NCI-H2196 treated with DMSO at 0.1 percent for 48 hours (cell line): ENCODE measurements around the gene STAG1.
"Not testable (repeated sequence)": the region's sequence is repeated elsewhere in the genome, so short reads cannot be mapped to it uniquely, and the experiment has no call there.

ENCODE experiments used
- DNase-seq: peaks from one replicate; lab custom pipeline; 2025; ENCODE audit not compliant: unreplicated experiment; lab: John Stamatoyannopoulos, UW

STAG1 gene

DNA sequence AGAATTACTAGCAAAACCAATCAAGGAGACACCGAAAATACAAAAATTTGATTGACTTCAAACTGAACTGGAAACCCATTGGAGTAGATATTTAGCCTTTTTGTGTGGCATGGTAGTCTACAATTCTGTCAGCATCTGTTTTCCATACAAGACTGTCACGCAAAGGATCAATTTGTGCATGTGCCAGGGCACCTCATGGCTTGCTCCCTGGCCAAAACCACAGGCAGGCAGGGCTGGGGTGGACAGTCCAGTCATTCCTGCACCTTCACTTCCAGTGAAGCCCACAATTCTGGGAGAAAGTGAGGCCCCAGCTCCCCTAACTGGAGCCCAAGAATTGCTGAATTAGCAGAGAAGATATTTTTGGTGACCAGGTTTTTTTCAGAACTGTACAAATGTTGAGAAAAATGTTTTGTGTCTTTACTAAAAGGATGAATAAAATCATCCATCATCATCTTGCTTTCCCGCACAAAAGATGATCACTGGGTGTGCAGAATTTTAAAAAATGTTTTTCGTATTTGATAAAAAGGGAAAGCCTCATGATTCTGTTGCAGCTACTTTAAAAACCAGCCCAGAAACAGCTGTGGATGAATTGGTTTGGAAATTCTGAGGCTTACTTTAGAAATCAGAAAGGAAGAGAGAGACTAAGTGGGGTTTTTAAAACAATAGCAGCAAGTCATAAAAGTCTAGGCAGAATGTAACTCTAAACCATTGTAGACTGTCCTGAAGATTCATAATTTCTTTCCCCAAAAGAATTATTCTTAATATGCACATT is 415.7 kb downstream of the STAG1 start:
- DNase-seq: no peak

DNA sequence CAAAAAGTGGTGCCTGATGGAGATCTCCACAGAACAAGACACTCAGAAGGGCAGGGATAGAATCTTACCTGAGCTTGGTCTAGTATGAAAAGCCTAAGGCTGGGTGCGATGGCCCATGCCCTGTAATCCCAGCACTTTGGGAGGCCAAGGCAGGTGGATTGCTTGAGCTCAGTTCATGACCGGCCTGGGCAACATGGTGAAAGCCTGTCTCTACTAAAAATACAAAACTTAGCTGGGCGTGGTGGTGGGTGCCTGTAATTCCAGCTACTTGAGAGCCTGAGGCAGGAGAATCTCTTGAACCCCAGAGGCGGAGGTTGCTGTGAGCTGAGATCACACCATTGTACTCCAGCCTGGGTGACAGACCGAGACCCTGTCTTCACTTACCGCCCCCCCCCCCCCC is 417.5 kb downstream of the STAG1 start:
- DNase-seq: not testable (repeated sequence)

DNA sequence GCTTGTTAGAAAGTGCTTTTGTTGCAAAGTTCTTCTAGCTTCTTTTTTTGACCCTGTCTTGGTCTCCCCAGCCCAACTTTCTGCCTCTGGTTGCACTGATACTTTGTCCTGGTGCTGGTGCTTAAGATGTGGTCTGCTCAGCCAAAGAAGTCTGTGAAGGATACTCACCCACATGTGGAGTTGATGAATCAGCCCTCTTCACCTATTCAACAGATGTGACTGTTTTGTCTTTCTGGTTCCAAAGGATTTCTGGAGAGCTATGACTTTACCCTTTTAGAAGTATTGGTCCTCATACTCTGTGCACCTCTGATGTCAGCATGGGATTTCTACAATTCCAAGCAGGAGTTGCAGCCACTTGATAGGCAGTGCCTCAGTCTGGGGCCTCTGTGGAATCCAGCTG is 418.0 kb downstream of the STAG1 start:
- DNase-seq: no peak

DNA sequence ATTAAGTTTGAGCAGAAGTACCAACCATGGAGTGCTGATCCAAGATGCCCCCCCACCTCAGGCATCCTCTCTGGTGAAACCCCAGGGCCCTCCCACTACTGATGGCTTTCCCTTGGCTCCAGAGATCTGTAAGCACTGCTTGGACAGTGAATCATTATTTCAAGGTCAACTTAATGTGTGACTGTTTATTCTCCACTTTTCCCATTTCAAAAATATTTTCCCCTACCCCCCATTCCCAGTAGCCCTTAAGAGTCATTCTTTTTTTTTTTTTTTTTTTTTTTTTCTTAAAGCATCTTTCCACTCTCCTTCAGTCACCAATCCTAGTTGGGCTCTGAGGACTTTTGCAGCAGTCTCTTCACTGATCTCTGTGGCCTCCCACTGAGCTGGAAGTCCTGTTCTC is 419.4 kb downstream of the STAG1 start:
- no peak for DNase-seq

DNA sequence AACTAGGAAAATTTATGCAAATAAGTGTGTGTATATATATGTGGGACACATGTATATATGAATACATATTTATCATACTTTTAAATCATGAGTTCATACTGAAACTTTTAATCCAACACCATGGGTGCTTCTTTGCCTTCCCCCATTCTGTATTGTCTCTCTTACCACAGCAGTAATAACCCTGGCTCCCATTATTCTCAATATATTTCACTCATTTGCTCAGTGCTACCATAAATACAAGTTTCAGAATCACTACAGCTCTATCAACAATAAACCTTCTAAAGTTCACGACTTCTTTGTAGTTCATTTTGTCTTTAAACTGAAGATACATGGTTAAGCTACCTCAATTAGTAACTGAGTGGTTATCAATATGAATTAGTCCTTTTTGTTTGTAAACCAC is 419.9 kb downstream of the STAG1 start:
- DNase-seq: no peak

DNA sequence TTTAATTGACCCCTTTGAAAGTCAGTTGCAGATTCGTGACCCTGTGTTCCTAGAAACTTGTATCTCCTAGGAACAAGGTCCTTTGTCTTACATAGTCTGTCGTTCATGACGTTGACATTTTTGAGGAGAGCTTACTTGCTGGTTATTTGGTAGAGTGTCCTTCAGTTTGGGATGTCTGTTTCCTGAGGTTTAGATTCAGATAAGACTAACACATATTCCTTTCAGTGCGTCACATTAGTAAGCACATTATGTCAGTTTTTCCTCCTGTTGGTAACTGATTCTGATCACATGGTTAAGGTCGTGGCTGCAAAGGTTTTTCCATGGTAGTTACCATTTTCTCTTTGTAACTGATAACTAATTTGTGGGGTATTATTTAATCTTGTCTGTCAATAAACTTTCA is 421.3 kb downstream of the STAG1 start:
- no peak for DNase-seq

DNA sequence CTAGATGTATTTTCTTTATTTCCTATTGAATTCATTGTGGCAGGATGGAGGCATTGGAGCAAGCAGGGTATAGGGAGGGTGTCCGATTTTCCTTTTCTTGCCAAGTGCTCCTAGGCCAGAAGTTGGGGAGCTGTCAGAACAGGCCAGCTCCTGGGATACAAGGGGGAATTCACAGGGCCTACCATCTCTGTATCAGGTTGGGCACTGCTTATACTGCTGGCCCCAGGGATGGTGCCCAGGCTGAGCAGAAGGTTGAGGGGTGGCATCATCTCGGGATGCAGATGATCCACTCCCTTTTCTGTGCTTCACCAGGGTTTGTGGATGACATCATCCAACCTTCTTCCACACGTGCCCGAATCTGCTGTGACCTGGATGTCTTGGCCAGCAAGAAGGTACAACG is 422.6 kb downstream of the STAG1 start:
- no peak for DNase-seq

DNA sequence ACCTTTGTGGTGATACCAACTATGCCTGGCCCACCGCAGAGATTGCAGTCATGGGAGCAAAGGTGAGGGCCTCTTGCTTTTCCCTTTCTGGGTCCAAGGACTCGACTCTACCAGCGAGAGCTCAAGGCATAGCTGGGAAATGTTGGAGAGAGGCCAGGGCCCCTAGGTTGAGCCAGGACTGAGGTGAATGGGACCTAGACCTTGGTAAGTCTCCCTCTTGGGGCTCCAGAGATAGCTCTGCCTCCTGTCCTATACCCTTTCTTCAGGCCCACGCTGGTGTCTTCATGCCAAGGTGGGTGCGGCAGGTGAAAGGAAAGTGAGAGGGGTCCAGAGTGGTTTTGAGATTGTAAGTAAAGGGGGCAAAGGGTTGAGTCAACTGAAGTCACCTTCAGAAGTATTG is 424.5 kb downstream of the STAG1 start:
- no peak for DNase-seq

DNA sequence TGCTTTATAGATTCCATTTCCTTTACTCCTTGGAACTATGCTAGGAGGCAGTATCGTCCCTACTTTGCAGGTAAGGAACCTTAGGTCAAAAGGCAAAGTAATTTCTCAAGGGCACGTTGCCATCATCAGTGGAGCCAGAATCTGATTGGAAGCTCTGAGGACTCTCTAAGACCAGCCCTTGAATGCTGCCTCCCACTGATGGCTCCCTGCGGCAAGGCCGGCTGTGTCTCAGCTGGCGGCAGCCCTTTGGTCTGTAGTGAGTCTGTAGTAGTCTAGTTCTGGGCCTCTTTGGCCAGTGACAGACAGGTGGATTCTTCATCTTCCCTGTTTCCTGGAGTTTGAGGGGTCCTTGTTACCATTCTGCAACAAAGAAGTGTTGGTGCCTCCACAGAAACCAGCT is 425.9 kb downstream of the STAG1 start:
- DNase-seq: no peak

DNA sequence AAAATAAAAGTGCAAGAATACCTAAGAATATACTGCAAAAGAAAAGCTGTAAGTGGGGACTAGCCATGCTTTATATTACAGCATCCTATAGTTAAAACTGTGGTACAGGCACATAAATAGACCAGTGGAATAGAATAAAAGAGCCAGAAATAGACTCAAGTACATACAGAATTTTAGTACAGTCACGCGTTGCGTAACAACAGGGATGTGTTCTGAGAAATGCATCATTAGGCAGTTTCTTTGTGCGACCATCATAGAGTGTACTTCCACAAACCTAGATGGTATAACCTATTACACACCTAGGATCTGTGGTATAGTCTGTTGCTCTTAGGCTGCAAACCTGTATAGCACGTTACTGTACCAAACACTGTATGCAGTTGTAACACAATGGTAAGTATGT is 440.2 kb downstream of the STAG1 start:
- no peak for DNase-seq

DNA sequence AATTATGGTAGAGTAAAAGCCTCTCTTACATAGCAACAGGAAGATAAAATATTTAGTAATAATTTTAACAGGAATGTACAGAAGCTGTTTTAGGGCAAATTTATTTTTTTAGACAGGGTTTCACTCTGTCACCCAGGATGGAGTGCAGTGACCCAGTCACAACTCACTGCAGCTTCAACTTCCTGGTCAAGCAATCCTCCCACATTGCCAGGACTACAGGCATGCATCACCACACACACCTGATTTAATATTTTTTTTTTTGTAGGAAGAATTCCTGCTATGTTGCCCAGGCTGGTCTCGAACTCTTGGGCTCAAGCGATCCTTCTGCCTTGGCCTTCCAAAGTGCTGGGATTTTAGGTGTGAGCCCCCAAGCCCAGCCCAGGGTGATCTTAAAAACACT is 440.9 kb downstream of the STAG1 start:
- DNase-seq: no peak

DNA sequence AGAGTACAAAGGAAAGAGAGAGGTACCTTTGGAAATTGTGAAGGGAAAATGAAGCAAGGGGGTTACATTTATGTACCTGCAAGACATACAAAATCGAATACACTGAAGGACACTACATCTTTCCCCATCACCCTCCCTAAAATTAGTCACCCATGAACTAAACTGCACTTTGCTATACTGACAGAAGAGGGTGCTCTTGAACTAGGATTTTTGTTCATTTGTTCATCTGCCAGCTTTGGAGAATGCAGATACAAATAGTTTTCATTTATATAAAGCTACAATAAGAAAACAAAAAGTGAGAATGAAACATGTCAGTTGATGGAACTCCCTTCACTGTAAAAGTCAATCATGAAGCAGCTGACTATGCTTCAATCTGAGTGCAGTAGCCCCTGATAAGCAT is 446.3 kb downstream of the STAG1 start:
- DNase-seq: no peak

DNA sequence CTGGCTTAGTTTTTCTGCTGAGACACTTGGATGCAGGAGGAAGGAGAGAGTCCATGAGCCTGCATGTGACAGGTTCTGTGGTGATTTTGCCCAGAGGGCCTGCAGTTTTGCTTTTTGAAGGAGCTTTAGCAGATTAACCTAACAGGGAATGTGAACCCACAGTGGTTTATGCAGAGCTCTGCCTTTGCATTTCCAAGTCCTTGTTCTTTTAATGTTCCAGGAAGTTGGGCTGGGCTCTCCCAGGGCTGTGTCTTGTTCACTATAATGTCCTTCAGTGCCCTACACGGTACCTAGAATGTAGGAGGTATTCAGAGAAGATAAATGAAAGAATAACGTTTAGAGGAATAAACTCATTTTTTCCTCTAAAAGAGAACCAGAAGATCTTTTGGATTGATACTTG is 451.7 kb downstream of the STAG1 start:
- DNase-seq: no peak

DNA sequence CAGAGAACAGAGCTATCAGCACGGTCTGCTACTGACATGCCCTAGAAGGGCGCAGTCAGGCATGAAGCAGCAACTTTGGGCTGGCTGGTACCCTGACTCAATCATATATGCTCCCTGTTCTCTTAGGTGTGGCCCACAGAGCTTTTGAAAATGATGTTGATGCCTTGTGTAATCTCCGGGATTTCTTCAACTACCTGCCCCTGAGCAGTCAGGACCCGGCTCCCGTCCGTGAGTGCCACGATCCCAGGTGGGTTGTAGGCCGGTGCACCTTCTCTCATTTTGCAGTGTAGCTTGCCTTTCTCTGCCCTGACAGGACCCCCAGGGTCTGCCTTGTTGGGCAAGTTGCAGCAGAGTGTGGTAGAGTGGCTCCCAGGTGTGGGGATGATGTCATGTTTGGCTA is 454.4 kb downstream of the STAG1 start:
- no peak for DNase-seq

DNA sequence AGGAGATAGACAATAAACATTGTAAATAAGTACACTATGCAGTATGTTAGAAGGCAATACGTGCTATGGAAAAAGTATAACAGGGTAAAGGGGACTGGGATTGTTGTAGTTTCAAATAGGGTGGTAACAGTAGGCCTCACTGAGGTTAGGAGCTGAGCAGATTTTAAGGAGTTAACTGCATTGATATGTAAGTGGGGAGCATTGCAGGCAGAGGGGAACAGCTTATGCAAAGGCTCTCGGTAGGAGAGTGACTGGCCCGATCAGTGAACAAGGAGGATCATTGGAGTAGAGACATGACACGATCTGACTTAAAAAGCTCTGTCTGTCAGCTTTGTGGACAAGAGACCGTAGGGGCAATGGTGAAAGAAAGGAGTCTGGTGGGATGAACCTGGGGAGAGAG is 455.2 kb downstream of the STAG1 start:
- DNase-seq: no peak

DNA sequence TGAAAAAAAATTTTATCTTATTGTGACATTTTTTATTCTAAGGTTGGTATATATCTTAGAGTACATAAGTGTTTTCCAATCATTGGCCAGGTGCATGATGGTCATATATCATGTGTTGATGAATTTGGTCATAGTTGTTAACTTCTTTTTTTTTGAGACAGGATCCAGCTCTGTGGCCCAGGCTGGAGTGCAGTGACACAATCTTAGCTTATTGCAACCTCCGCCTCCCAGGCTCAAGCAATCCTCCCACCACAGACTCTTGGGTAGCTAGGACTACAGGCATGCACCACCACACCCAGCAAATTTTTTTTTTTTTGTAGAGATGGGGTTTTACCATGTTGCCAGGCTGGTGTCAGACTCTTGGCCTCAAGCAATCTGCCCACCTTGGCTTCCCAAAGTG is 458.0 kb downstream of the STAG1 start:
- DNase-seq: no peak

DNA sequence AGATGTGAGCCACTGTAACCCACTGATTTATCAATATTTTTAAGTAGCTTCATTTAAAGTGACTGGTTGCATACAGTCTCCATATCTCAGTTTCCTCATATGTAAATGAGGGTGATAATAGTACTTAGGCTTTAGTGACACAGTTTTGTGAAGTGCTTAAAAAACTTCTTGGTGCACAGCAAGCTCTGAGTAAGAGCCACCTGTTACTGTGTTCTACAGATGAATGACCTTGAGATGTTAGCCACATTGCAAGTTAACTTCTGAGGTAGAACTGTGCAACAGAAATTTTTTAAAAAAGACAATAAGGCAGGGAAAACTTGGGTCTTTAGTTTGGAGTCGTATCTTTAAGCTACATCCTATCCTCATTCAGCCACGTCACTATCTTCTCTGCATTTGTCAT is 458.9 kb downstream of the STAG1 start:
- DNase-seq: no peak

DNA sequence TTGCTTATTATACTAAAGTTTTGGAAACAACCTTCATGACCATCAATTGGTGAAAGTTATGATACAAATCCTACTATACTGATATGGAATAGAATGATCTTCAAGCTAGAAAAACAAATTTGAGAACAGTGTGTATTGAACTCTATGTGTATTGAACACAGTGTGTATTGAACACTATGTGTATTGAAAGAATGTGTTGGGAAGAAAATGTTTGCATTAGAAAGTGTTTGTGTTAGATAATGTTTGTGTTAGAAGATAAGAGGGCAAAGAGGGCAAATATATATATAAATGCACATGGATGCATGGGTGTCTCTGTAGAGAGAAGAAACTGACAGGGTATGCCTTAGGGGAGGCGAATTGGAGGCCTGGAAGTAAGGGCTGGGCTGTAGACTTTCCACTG is 459.7 kb downstream of the STAG1 start:
- DNase-seq: no peak

DNA sequence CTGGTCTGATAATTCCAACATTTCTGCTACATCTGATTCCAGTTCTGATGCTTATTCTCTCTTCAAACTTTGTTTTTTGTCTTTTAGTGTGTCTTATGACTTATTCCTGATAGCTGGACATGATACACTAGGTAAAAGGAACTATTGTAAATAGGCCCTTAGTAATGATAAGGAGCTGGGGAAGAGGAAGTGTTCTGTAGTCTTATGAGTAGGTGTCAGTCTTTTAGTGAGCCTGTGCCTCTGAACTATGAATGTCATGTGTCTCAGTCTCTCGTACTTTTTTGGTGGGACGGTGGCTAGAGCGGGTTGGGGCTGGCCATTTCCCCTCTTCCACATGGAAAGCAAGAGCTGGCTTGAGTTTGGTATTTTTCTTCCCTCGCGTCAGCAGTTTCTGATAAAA is 460.9 kb downstream of the STAG1 start:
- DNase-seq: no peak
